ENCODE measurements around the gene KRTAP13-4. TPM values are rescaled to one million over a fixed set of nuclear protein-coding genes. Genes with fewer than 3 reads are reported as not detected.

The KRTAP13-4 gene
- total and polyA plus RNA-seq, 2 experiments from 2014 or later = not detected

DNA sequence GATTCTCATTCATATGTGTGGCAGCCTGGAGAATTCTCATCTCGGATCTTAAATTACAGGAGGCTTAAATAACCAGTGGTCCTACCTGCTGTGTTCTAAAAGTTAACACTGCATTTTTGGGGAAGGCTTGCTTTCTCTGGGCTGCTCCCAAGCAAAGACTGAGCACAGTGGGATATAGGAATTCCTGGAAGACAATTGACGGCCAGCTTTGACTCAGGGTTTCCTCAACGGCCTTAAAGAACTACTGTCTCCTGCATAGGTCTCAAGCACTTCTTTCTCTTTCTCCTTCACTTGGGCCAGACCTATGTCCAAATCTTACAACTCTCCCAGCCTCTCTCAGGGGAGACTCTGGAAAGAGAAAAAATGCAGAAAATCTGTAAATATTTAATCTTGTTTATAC lies 3.3 kb upstream of the KRTAP13-4 start:
- H3K27me3 ChIP-seq = no peaks in the 10 kb centered on the region
- no peak overlapping the region for H3K4me2 ChIP-seq
- TF ChIP-seq EZH2 (IDR thresholded peaks at IDR 0.05; ENCODE audit: borderline replicate concordance) = no peak
- TF ChIP-seq, protein P1, sequence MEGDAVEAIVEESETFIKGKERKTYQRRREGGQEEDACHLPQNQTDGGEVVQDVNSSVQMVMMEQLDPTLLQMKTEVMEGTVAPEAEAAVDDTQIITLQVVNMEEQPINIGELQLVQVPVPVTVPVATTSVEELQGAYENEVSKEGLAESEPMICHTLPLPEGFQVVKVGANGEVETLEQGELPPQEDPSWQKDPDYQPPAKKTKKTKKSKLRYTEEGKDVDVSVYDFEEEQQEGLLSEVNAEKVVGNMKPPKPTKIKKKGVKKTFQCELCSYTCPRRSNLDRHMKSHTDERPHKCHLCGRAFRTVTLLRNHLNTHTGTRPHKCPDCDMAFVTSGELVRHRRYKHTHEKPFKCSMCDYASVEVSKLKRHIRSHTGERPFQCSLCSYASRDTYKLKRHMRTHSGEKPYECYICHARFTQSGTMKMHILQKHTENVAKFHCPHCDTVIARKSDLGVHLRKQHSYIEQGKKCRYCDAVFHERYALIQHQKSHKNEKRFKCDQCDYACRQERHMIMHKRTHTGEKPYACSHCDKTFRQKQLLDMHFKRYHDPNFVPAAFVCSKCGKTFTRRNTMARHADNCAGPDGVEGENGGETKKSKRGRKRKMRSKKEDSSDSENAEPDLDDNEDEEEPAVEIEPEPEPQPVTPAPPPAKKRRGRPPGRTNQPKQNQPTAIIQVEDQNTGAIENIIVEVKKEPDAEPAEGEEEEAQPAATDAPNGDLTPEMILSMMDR (IDR thresholded peaks at IDR 0.05; ENCODE audit: poor library complexity) = no peak
- TF ChIP-seq EZH2phosphoT487 (IDR thresholded peaks at IDR 0.05; ENCODE audit: low read depth, severe bottlenecking, unreplicated experiment) = no peak
- H3K4me1 ChIP-seq (ENCODE audit: insufficient read depth) = no peaks in the 10 kb centered on the region
- no peak overlapping the region for H2AFZ ChIP-seq
- no peaks in the 10 kb centered on the region for H3K9me2 ChIP-seq (replicated peaks; ENCODE audit: insufficient read depth)
- H3K79me2 ChIP-seq = no peaks in the 10 kb centered on the region
- no peaks in the 10 kb centered on the region for H3K36me3 ChIP-seq (replicated peaks; ENCODE audit: insufficient read depth, low read depth)
- H4K20me1 ChIP-seq (ENCODE audit: insufficient read depth, poor library complexity, severe bottlenecking) = no peaks in the 10 kb centered on the region
- WGBS (ENCODE audit: low lambda C conversion rate, missing lambda C conversion rate) = 50% methylated on average over 3 of the region's 3 CpGs
- H3K9me3 ChIP-seq (ENCODE audit: low read depth) = no peaks in the 10 kb centered on the region
- no peak overlapping the region for H3K27ac ChIP-seq
- no peak for DNase-seq (ENCODE audit: low spot score)
- no peak overlapping the region for H3K4me3 ChIP-seq

DNA sequence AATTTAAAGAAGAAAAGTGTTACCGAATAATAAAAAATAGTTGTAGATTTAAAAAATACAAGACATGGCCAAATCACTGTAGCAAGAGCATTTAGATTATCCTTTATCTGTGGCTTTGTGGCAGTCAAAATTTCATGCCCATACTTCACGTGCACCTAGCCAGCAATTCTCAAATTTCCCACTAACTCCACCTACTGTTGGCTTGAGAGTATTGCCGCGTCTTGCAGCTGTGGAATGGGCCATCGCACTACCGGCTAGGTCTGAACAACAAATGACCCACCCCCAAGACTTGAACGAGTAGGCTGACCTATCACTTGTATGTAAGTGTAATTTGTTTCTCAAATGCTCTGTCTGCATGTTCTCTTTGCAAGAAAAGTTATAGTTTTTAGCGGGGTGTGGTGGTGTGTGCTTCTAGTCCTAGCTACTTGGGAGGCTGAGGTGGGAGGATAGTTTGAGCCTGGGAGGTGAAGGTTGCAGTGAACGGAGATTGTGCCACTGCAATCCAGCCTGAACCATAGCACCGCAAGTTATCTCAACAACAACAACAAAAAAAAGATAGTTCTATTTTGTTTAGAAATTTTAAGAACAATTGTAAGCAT lies 4.1 kb downstream of the KRTAP13-4 start:
- no peak overlapping the region for H3K4me2 ChIP-seq
- H3K36me3 ChIP-seq (replicated peaks; ENCODE audit: insufficient read depth, low read depth) = no peaks in the 10 kb centered on the region
- H2AFZ ChIP-seq = no peak overlapping the region
- no peaks in the 10 kb centered on the region for H3K9me2 ChIP-seq (replicated peaks; ENCODE audit: insufficient read depth)
- no peaks in the 10 kb centered on the region for H3K4me1 ChIP-seq (ENCODE audit: insufficient read depth)
- TF ChIP-seq, protein P1 (IDR thresholded peaks at IDR 0.05; ENCODE audit: poor library complexity) = peak; percentile 53
- TF ChIP-seq EZH2 (IDR thresholded peaks at IDR 0.05; ENCODE audit: borderline replicate concordance) (no peak), EZH2phosphoT487 (IDR thresholded peaks at IDR 0.05; ENCODE audit: low read depth, severe bottlenecking, unreplicated experiment) (no peak)
- H3K27me3 ChIP-seq = no peaks in the 10 kb centered on the region
- DNase-seq (ENCODE audit: low spot score) = peak; percentile 48
- H3K27ac ChIP-seq = no peak overlapping the region
- H4K20me1 ChIP-seq (ENCODE audit: insufficient read depth, poor library complexity, severe bottlenecking) = no peaks in the 10 kb centered on the region
- H3K9me3 ChIP-seq (ENCODE audit: low read depth) = no peaks in the 10 kb centered on the region
- 30% methylated on average over 10 of the region's 10 CpGs for WGBS (ENCODE audit: low lambda C conversion rate, missing lambda C conversion rate)
- no peak overlapping the region for H3K4me3 ChIP-seq
- H3K79me2 ChIP-seq = no peaks in the 10 kb centered on the region

DNA sequence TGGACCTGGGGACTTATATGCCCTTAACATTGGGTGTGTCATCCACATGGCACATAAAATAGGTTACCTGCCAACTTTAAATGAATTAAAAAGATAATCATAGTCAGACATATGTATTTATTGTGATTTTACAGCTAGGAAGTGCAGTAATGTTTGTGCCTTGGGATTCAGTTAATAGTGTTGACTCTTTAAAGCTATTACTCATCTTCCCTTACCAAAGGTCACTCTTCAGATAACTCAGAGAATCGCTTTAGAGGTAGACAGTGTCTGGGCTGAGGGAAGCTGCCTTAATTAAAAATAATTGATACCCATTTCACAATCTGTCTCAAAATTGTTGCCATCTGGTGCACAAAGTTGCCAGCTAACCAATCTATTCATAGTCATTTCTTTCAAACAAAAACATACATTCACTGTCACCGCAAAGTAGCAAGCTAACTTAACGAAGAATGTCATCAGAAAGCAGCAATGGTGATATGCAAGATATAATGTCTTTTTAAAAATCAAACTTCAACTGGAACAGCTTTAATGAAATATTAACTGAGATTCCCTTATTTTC lies 7.1 kb downstream of the KRTAP13-4 start:
- Histone ChIP-seq H3K4me2 (no peak overlapping the region), H3K4me3 (no peak overlapping the region), H3K27ac (peak overlapping the region; percentile 13), H3K9me2 (replicated peaks; ENCODE audit: insufficient read depth) (no peaks in the 10 kb centered on the region), H3K4me1 (ENCODE audit: insufficient read depth) (no peaks in the 10 kb centered on the region), H3K79me2 (no peaks in the 10 kb centered on the region), H3K36me3 (replicated peaks; ENCODE audit: insufficient read depth, low read depth) (no peaks in the 10 kb centered on the region), H4K20me1 (ENCODE audit: insufficient read depth, poor library complexity, severe bottlenecking) (no peaks in the 10 kb centered on the region), H2AFZ (no peak overlapping the region), H3K27me3 (no peaks in the 10 kb centered on the region), H3K9me3 (ENCODE audit: low read depth) (no peaks in the 10 kb centered on the region)
- no peak for DNase-seq (ENCODE audit: low spot score)
- WGBS (ENCODE audit: low lambda C conversion rate, missing lambda C conversion rate) = 83% methylated on average over 3 of the region's 3 CpGs
- TF ChIP-seq, protein P1 (IDR thresholded peaks at IDR 0.05; ENCODE audit: poor library complexity) = no peak

All from hepatocyte (in vitro differentiated cells).